GM04504 (cell line): ENCODE data around the gene PER2.
"Not testable (repeated sequence)": the region's sequence is repeated elsewhere in the genome, so short reads cannot be mapped to it uniquely, and the experiment has no call there.

Source experiments
- DNase-seq: peaks from one replicate; pipeline ENCODE4 v3.0.0-alpha.2; 2012; ENCODE audit warnings: low read depth

The PER2 gene, protein sequence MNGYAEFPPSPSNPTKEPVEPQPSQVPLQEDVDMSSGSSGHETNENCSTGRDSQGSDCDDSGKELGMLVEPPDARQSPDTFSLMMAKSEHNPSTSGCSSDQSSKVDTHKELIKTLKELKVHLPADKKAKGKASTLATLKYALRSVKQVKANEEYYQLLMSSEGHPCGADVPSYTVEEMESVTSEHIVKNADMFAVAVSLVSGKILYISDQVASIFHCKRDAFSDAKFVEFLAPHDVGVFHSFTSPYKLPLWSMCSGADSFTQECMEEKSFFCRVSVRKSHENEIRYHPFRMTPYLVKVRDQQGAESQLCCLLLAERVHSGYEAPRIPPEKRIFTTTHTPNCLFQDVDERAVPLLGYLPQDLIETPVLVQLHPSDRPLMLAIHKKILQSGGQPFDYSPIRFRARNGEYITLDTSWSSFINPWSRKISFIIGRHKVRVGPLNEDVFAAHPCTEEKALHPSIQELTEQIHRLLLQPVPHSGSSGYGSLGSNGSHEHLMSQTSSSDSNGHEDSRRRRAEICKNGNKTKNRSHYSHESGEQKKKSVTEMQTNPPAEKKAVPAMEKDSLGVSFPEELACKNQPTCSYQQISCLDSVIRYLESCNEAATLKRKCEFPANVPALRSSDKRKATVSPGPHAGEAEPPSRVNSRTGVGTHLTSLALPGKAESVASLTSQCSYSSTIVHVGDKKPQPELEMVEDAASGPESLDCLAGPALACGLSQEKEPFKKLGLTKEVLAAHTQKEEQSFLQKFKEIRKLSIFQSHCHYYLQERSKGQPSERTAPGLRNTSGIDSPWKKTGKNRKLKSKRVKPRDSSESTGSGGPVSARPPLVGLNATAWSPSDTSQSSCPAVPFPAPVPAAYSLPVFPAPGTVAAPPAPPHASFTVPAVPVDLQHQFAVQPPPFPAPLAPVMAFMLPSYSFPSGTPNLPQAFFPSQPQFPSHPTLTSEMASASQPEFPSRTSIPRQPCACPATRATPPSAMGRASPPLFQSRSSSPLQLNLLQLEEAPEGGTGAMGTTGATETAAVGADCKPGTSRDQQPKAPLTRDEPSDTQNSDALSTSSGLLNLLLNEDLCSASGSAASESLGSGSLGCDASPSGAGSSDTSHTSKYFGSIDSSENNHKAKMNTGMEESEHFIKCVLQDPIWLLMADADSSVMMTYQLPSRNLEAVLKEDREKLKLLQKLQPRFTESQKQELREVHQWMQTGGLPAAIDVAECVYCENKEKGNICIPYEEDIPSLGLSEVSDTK (N-terminal part only)

DNA sequence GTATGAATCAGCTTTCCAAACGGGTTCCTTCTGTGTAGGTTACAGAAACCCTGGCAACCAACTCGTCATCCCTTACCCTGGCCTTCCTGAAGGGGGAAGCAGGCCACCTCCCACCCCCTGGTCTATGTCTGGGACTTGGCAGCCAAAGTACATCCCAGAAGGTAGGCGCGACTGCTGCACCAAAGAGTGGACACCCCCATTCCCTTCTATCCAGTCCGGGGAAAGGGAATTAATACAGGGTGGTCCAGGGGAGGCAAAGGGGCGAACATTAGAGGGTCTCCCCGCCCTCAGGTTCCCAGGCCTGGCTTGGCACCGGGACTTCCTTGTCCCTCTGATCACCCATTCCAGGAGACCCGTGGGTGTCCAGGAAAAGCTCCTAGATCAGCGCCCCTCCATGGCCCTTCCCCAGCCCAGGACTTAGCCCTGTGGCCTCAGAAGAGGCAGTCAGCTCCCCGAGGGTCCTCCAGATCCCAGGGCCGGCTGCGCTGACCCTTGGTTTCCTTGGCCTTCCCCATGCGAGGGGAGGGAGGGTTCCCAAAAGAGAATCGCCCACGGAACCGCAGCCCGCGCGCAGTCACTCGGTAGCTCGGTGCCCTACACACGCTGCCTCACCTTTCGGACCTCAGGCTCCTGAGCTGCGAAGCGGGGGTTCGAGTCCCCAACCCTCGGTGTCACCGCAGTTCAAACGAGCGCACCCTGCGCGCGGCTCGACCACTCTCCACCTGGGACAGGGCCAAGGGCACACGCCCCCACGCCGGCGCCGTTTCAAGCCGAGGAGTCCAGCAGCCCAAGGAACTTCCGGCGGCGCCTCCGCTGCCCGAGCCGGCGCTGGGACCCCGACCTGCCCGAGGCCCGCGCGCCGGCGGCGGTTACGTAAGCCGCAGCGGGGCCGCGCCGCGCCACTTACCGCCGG lies at the start of gene PER2:
PER2 (minus strand) TSS at position 874 of the 913 bp plus-strand sequence. CDS start 10,674 bp downstream, outside the sequence.
- DNase-seq, result peak; percentile 83

DNA sequence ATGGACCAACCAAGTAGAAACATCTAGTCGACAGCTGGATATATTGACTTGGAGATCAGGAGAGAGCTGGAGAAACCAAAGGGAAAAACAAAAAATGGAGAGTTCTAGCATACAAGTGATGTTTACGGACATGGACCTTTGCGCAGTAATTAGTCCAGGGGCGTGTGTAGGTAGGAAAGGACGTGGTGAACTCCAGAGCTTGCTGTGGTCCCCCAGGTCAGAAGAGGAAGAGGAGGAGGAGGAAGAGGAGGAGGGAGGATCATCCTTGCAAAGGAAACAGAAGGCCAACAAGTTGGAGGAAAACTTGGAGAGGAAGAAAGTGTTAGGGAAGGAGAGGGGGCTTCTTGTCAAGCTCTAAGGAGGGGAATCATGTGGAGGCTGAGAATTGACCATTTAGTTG lies 49.4 kb upstream of the PER2 start:
- no peak for DNase-seq

DNA sequence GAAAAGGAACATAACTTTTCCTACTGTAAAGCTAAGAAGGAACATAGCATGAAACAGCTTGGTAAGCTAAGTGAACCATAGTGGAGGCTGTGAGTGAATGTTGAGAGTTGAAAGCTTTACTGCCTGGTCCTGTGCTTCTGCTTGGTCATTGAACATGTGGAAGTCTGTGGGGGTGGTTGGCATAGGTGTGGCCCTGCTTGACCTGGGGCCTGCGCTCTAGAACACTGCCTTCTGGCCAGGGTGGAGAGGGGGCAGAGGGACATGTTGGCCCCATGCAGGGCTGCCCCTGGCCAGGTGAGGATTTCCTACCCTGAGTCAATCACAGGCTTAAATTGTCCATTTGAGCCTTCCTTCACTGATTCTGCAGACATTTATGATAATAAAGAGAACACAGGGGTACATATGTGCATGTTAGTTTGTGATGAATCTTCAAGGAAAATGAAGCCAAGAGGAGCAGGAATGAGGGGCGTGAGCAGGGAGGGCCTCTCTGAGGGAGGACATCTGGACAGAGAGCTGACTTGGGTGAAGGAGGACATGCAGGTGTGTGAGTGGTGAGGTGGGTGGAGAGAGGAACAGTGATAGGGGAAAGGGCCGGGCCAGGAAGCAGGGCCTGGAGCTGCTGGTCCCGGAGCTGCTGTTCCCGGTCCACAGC lies 48.5 kb upstream of the PER2 start:
- DNase-seq, result no peak

DNA sequence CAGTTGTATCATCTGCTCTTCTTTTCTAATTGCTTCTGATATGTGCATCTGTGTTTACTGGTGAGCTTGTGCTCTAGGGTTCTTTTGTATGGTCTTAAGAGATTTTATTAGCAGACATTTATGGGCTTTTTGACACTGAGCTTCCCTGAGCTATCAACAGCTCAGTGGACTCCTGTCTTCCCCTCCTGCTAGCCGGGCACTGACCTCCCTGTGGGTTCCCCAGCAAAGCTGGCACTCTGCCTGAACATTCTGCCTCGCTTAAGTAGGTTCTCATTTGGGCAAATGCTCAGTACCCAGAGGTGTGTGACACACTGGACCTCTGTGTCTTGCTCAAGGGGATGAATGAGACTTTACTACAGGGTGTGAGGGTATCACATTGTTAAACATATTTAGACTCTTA lies 47.7 kb upstream of the PER2 start:
- no peak for DNase-seq

DNA sequence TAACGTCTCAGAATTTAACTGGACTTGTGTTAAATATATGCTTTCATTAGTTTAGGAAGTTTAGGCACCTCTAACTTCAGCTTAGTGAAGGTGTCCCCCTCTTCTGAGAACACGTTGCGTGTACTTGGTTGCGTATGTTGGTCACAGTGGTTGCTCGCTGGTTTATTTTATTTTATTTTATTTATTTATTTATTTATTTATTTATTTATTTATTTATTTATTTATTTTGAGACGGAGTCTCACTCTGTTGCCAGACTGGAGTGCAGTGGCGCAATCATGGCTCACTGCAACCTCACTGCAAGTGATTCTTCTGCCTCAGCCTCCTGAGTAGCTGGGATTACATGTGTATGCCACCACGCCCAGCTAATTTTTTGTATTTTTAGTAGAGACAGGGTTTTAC lies 47.2 kb upstream of the PER2 start:
- not testable (repeated sequence) for DNase-seq

GRCh38 chr2:238334885-238335284 lies 46.5 kb upstream of the PER2 start:
- no peak for DNase-seq

DNA sequence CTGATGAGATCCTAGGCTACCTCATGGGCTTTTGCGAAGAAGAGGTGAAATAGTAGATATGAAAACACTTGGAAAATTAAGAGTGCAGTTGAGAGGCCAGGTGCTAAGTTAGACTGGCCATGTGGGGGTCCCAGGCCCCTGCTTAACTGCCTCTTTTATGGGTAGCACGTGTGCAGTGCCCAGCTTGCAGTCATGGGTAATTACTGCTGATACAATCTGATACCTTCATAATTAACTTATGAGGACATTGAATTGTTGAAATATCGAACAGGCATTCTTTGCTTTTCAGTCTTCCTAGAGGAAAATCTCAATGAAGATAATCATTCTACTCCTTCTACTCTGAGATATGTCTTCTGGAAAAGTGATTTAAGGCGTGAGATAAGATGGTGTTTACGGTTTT lies 43.5 kb upstream of the PER2 start:
- no peak for DNase-seq

DNA sequence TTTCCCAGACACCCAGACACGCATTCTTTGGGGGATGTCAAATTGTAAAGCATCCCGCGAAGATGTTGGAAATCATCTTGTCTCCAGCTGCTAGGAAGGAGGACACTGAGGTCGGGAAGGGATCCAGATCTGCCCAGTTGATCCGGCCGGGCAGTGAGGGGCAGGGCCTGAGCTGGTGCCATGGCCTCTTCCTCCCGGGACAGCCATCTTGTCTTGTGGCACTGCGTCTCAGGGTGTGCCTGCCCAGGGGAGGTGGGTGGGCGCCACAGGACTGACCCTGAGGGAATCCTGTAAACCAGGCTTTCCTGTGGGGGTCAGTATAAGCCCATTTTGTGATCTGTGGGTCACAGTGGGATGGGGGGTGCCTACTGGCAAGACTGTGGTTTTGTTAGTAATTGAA lies 42.0 kb upstream of the PER2 start:
- no peak for DNase-seq

DNA sequence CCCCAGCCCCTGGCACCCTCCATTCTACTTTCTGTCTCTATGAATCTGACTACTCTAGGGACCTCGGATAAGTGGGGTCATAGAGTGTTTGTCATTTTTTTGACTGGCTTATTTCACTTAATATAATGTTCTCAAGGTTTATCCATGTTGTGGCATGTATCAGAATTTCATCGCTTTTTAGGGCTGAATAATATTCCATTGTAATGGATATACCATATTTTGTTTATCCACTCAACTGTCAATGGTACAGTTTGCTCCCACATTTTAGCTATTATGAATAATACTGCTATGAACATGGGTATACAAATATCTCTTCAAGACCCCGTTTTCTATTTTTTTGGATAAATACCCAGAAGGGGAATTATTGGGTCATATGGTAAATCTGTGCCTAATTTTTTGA lies 39.3 kb upstream of the PER2 start:
- no peak for DNase-seq

DNA sequence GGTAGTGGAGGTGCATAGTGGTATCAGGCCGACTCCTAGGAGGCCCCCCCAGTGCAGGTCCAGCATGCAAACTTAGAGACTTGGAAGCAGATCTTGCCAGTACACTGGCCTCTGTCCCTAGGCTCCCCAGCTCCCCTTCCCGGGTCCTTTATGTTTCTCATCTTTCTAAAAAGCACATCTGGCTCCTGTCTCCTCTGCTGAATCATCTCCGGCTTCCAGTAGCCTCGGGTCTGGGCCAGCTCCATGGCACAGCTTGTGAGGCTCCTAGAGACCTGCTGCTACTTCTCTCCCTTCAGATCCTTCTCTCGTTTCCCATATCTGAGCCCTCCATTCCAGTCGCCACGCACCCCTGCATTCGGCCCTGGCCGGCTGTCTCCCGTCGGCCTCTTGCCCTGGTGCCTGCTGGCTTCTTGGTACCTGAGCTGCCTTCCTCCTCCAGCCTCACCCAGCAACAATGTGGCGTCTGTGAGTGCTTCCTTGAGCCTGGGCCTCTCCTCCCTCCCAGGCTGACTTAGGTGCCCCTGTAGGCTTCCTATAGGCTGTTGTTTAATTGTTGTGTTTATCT lies 38.5 kb upstream of the PER2 start:
- DNase-seq, result peak; percentile 17

GRCh38 chr2:238325694-238326093 lies 37.3 kb upstream of the PER2 start:
- DNase-seq, result no peak

DNA sequence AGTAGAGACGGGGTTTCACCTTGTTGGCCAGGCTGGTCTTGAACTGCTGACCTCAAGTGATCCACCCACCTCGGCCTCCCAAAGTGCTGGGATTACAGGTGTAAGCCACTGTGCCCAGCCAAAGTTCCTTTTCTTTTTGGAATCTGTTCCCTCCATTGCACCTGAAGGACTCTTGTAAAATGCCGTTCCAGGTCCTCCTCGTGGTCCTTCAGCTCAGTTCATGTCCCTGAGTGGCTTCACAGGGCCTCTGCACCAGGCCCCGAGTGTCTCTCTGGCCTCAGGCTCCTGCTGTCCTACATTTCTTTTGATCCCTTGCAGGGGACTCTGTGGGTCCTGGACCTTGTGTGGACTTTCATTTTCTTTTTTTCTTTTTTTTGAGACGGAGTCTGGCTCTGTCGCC lies 35.8 kb upstream of the PER2 start:
- DNase-seq, result not testable (repeated sequence)

DNA sequence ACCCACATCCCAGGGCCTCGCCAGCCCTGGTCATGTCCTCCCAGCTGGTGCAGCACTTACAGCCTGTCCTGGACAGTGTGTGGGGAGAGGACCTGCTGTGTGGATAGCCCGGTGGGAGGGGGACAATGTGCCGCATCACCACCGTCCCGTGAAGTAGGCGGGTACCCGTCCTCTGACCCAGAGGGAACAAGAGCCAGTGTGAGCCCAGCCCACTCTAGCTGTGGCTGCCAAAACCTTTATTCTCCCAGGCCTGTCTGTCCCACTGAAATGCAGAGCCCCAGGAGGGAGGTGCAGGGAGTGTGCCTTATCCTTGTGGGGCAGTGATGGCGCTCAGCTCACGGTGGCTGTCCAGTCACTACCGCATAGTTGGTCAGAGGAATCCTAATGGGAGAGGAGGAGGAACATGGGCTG lies 33.6 kb upstream of the PER2 start:
- no peak for DNase-seq

- DNase-seq, result no peak
These were observed 33.1 kb upstream of the PER2 start for GRCh38 chr2:238321467-238321866.

DNA sequence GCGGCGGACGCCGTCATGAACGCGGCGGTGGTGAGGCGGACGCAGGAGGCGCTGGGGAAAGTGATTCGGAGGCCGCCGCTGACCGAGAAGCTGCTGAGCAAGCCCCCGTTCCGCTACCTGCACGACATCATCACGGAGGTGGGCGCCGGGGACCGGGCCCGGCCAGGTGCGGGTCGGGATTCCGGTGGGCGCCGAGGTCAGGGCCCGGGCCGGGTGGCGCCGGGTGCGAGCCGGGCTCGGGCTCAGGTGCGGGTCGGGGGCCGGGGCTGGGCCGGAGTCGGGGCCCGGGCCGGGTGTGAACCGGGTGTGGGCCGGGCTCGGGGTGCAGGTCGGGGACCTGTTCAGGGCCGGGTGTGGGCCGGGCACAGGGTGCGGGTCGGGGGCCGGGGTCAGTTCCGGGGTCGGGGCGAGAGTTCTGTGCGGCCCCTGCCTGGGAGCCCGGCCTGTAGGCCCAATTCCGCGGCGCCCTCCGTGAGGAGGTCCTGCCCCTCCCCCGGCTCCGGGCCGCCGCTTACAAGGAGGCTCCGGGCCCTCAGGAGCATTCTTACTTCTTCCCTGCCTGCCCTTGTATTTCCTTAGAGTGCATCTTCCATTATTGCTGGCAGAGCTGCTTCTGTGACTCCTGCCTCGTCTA lies 32.4 kb upstream of the PER2 start:
- no peak for DNase-seq

DNA sequence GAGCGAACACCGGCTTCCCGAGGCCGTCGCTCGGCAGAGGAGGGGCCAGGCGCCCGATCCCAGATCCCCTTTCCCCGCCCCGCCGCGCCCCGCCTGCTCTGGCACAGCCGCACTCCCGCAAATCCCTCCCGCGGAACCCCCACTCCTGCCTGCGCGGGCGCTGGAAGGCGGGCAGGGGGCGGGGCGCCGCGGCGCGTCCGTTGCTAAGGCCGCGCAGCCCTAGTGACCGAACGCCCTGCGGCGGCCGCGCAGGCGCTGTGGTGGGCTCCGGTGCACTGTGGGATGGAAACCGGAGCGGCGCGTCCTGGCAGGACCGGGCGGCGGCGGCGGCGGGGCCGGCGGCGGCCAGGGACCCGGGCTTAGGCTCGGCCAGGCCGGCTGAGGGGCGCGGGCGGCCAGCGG lies 31.8 kb upstream of the PER2 start, which contains the start of gene TRAF3IP1:
TRAF3IP1 (plus strand) TSS at position 273 of the 402 bp plus-strand sequence. CDS start 145 bp downstream, outside the sequence.
- DNase-seq, result peak; percentile 80

- DNase-seq, result no peak
These were observed 26.7 kb upstream of the PER2 start for GRCh38 chr2:238315031-238315595.

GRCh38 chr2:238314576-238314975 lies 26.2 kb upstream of the PER2 start:
- DNase-seq, result no peak

- DNase-seq, result no peak
These were observed 25.6 kb upstream of the PER2 start for GRCh38 chr2:238313991-238314350.
